Tibial nerve (tissue), 4 donors: ENCODE measurements around the gene UTS2. TPM values are rescaled to one million over a fixed set of nuclear protein-coding genes. Genes with fewer than 3 reads are reported as not detected.

ENCODE experiments used
- DNase-seq, 2 donors: peaks; one replicate each; pipeline ENCODE4 v3.0.0-alpha.2; 2019; ENCODE audit warnings: low spot score in 2 of 2
- H3K27ac ChIP-seq, 4 donors: fragments of 200-600 bp; sonication (generic) in 3 of 4; one replicate each; pipeline ENCODE4 v1.5.1; 2017 to 2019; ENCODE audit warnings: mild to moderate bottlenecking in 1 of 4
- H3K27me3 ChIP-seq, 2 donors: fragments of 200-600 bp; sonication (generic) in 1 of 2; one replicate each; pipeline versions ENCODE4 v1.5.1 to v1.6.0; 2017 to 2019
- H3K36me3 ChIP-seq, 3 donors: fragments of 200-600 bp; sonication (generic); one replicate each; pipeline ENCODE4 v1.5.1; 2018 to 2019
- H3K4me1 ChIP-seq, 4 donors: fragments of 200-600 bp; sonication (generic) in 3 of 4; one replicate each; pipeline ENCODE4 v1.5.1; 2017 to 2019
- H3K4me3 ChIP-seq, 4 donors: fragments of 200-600 bp; sonication (generic) in 3 of 4; one replicate each; pipeline ENCODE4 v1.5.1; 2017 to 2019; ENCODE audit warnings: mild to moderate bottlenecking in 1 of 4, moderate library complexity in 1 of 4
- H3K9me3 ChIP-seq, 4 donors: fragments of 200-600 bp; sonication (generic) in 3 of 4; one replicate each; pipeline ENCODE4 v1.5.1; 2017 to 2019
- EP300 ChIP-seq, 2 donors: sonication (generic); formaldehyde crosslinking; IDR thresholded peaks; one replicate each; pipeline ENCODE4 v1.6.1; 2017; ENCODE audit warnings: antibody characterized with exemption in 2 of 2, mild to moderate bottlenecking in 1 of 2
- POLR2A ChIP-seq, 2 donors: fragments of 450-650 bp; IDR thresholded peaks; one replicate each; pipeline ENCODE4 v1.6.1; 2017; ENCODE audit warnings: antibody characterized with exemption in 2 of 2, mild to moderate bottlenecking in 2 of 2, moderate library complexity in 2 of 2
- WGBS, 2 donors: methylation state at CpG; one replicate each; pipeline ENCODE4 v1.1.5; 2018; 5-methylcytosine and 5-hydroxymethylcytosine counted together
- total RNA-seq, 4 donors: library from RNA; depleted of rRNA; stranded (reverse); fragments of >200 nt; gene quantifications; one replicate each; pipeline ENCODE4 v1.1.0, GENCODE V29; 2016
- TF ChIP-seq, protein P1 (sequence below), 5 experiments: fragments of 200-600 bp in 3 of 5; fragments of 450-650 bp in 2 of 5; sonication (generic) in 3 of 5; IDR thresholded peaks; one replicate each; pipeline ENCODE4 v1.5.1; 2016 to 2019; ENCODE audit warnings: antibody characterized with exemption in 5 of 5, mild to moderate bottlenecking in 3 of 5, moderate library complexity in 2 of 5

UTS2 gene
- total RNA-seq, 4 donors from 2014 or later: 0.84 TPM; not detected in 3

DNA sequence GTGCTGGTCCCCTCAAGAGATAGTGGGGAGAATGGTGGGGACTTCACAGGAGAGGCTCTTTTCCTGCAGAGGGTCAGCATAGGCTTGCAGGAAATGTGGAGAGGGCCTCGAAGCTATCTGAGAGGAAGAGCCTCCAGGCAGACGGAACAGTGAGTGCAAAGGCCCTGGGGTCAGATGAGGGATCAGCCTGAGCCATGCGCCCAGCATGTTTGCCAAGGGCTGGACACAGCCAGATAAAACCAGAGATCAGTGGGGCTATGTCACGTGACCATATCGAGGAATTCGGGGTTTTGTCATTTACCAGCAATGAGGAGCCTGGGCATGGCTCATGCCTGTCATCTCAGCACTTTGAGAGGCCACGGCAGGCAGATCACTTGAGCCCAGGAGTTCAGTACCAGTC is 6.5 kb upstream of the UTS2 start:
- H3K27me3 ChIP-seq: no peaks in the 10 kb centered on the region

DNA sequence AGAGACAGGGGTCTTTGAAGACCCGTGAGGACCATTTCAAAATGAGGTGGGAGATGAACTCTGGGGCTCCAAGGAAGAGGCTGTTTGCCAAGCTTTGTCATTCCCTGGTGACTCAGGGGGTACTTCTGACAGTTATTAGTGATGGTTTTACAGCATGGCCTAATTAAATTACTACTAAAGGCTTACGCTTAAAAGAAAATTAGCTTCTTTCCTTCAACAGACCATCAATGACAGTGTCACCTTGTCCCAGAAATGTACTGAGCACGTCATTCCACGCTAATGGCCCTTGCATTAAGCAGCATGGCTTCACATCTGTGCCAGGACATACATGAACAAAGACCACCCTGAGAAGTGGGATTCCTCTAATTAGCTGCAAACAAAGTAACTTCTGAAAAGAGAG is 5.1 kb upstream of the UTS2 start:
- Histone ChIP-seq H3K36me3 (no peaks in the 10 kb centered on the region), H3K4me3 (no peak overlapping the region), H3K4me1 (no peaks in the 10 kb centered on the region), H3K9me3 (no peaks in the 10 kb centered on the region), H3K27ac (no peak overlapping the region), H3K27me3 (no peaks in the 10 kb centered on the region)
- no peak for DNase-seq
- TF ChIP-seq EP300 (IDR thresholded peaks at IDR 0.05): no peak
- no peak for TF ChIP-seq POLR2A (IDR thresholded peaks at IDR 0.05)
- TF ChIP-seq, protein P1, sequence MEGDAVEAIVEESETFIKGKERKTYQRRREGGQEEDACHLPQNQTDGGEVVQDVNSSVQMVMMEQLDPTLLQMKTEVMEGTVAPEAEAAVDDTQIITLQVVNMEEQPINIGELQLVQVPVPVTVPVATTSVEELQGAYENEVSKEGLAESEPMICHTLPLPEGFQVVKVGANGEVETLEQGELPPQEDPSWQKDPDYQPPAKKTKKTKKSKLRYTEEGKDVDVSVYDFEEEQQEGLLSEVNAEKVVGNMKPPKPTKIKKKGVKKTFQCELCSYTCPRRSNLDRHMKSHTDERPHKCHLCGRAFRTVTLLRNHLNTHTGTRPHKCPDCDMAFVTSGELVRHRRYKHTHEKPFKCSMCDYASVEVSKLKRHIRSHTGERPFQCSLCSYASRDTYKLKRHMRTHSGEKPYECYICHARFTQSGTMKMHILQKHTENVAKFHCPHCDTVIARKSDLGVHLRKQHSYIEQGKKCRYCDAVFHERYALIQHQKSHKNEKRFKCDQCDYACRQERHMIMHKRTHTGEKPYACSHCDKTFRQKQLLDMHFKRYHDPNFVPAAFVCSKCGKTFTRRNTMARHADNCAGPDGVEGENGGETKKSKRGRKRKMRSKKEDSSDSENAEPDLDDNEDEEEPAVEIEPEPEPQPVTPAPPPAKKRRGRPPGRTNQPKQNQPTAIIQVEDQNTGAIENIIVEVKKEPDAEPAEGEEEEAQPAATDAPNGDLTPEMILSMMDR (IDR thresholded peaks at IDR 0.05): no peak
- 47 to 50% methylated on average over 4 of the region's 4 CpGs for whole genome bisulfite sequencing, 2 donors

More for the DNA sequence above, 6.5 kb upstream of the UTS2 start:
- no peak overlapping the region for H3K4me3 ChIP-seq
- no peaks in the 10 kb centered on the region for H3K36me3 ChIP-seq
- TF ChIP-seq, protein P1 (IDR thresholded peaks at IDR 0.05): no peak
- TF ChIP-seq POLR2A (IDR thresholded peaks at IDR 0.05) (no peak), EP300 (IDR thresholded peaks at IDR 0.05) (no peak)
- no peak overlapping the region for H3K27ac ChIP-seq
- DNase-seq: no peak
- H3K4me1 ChIP-seq: no peaks in the 10 kb centered on the region
- 86 to 95% methylated on average over 7 of the region's 7 CpGs for WGBS, 2 donors
- no peaks in the 10 kb centered on the region for H3K9me3 ChIP-seq

DNA sequence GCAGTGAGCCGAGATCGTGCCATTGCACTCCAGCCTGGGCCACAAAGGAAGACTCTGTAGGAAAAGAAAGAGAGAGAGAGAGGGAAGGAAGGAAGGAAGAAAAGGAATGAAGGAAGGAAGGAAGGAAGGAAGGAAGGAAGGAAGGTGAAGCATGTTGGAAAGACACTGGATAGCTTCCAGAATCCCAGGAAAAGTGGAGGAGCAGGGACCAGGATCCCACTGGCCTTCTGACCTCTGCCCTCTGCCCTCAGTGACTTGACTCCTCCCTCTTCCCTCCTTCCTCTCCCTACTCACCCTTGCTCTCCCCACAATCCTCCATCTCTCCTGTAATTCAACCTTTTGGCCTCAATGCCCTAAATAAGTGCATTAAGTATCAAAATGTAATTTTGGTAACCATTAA is 4.1 kb upstream of the UTS2 start:
- H3K36me3 ChIP-seq: no peaks in the 10 kb centered on the region
- no peak for DNase-seq
- no peaks in the 10 kb centered on the region for H3K9me3 ChIP-seq
- TF ChIP-seq EP300 (IDR thresholded peaks at IDR 0.05) (no peak), POLR2A (IDR thresholded peaks at IDR 0.05) (no peak)
- TF ChIP-seq, protein P1 (IDR thresholded peaks at IDR 0.05): no peak
- no peaks in the 10 kb centered on the region for H3K4me1 ChIP-seq
- 53 to 56% methylated on average over 2 of the region's 2 CpGs for WGBS, 2 donors
- H3K27me3 ChIP-seq: no peaks in the 10 kb centered on the region
- H3K27ac ChIP-seq: no peak overlapping the region
- no peak overlapping the region for H3K4me3 ChIP-seq

DNA sequence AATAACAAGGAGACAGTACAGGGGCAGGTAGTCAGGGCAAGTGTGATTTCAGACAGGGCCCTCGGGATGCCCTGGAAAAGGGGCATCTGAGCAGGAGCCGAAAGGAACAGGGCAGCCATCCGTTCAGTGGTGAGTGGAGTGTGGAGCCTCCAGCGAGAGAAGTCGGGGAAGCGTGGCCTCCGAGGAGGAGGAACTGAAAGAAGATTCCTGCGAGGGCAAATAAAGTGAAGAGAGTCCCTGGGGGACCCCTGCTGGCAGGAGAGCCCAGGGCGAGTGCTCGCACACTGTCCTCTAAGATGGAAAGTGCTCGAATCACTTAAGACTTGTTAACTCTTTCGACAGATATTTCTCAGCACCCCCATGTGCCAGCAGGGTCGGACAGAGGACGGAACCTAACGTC is 3.5 kb upstream of the UTS2 start:
- no peaks in the 10 kb centered on the region for H3K27me3 ChIP-seq
- TF ChIP-seq EP300 (IDR thresholded peaks at IDR 0.05) (no peak), POLR2A (IDR thresholded peaks at IDR 0.05) (no peak)
- TF ChIP-seq, protein P1 (IDR thresholded peaks at IDR 0.05): no peak
- no peak overlapping the region for H3K27ac ChIP-seq
- 41 to 50% methylated on average over 15 of the region's 15 CpGs for WGBS, 2 donors
- H3K9me3 ChIP-seq: no peaks in the 10 kb centered on the region
- DNase-seq: no peak
- no peaks in the 10 kb centered on the region for H3K4me1 ChIP-seq
- no peaks in the 10 kb centered on the region for H3K36me3 ChIP-seq
- no peak overlapping the region for H3K4me3 ChIP-seq

DNA sequence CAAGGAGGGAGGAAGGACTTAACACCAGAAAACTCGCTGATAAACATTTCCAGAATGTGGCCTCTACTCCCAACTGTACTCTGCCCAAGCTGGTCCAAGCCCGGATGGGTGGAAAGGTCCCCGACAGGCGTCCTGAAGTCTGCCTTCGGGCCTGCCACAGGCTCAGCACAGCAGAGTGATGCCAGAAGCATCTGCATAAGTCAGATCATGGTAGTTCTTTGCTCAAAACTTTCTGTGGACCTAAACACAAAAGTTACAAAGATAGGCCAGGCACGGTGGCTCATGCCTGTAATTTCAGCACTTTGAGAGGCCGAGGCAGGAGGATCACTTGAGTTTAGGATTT is 790 bp upstream of the UTS2 start:
- no peak for TF ChIP-seq EP300 (IDR thresholded peaks at IDR 0.05)
- TF ChIP-seq, protein P1 (IDR thresholded peaks at IDR 0.05): no peak
- TF ChIP-seq POLR2A (IDR thresholded peaks at IDR 0.05): no peak
- peaks cover 0 to 3% (median 0%) of the 10 kb centered on the region in 3 donors for H3K36me3 ChIP-seq
- no peak for DNase-seq
- H3K9me3 ChIP-seq: no peaks in the 10 kb centered on the region
- H3K4me3 ChIP-seq: no peak overlapping the region
- no peak overlapping the region for H3K27ac ChIP-seq
- H3K4me1 ChIP-seq: no peaks in the 10 kb centered on the region
- no peaks in the 10 kb centered on the region for H3K27me3 ChIP-seq
- 85 to 86% methylated on average over 7 of the region's 7 CpGs for WGBS, 2 donors
